Lung microvascular endothelial cell (primary cell): ENCODE results near the gene HOXC12. TPM values are rescaled to one million over a fixed set of nuclear protein-coding genes. Genes with fewer than 3 reads are reported as not detected.

Experiments
- DNase-seq, 2 donors: peaks; one replicate each; pipeline versions ENCODE4 v3.0.0 to v3.0.0-alpha.2; 2010; ENCODE audit warnings: low read depth in 2 of 2
- total RNA-seq: library from RNA; depleted of rRNA; stranded (reverse); fragments of >200 nt; gene quantifications from 2 replicates; pipeline ENCODE4 v1.2.1, GENCODE V29; 2014

Gene HOXC12
- total RNA-seq, 1 donor from 2014 or later = not detected

DNA sequence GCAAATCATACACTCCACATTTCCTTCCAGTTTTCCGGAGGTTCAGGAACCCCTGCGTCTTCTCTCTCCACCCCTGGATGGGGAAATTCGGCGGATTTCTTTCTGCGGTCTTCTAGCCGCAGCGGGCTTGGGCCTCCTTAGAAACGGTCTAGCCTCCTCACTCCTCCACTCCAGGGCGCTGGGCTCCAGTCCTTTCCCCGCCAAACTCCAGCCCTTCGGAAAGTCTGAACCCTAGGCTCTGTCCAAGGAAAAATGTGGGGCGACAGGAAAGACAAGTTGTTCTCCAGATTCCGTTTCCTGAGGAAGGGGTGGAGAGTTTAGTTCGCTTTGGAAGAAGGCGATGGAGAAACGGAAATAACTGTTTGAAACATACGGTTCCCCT, 28.9 kb downstream of the HOXC12 start:
- DNase-seq = no peak

DNA sequence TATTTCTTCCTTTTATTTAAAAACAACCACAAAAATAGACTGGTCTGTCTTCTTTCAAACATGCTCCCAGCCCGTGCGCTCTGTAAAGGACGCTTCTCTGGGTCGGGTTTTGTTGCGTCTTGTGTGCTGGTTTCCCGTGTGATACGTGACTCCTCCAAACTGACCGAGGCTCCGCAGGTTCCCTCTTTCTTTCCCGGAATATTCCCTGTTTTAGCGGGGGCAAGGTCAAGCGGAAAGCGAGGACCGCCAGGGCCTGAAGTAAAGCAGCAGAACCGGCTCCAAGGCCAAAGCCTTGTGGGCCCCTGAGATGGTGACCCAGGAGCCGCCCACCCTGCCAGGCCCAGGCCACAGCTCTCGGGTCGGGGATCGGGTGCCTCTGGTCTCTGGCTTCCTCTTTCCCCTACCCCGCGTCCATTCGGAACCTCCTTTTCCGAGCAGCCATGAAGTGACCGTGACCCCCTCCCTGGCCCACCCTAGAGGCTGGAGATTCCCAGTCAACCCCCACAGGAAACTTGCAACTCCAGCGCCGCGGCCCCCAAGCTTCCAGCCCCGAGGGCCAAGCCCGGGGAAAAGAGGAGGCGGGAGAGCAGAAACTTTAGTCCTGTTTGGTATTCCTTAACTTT, 29.4 kb downstream of the HOXC12 start:
- DNase-seq = no peak

DNA sequence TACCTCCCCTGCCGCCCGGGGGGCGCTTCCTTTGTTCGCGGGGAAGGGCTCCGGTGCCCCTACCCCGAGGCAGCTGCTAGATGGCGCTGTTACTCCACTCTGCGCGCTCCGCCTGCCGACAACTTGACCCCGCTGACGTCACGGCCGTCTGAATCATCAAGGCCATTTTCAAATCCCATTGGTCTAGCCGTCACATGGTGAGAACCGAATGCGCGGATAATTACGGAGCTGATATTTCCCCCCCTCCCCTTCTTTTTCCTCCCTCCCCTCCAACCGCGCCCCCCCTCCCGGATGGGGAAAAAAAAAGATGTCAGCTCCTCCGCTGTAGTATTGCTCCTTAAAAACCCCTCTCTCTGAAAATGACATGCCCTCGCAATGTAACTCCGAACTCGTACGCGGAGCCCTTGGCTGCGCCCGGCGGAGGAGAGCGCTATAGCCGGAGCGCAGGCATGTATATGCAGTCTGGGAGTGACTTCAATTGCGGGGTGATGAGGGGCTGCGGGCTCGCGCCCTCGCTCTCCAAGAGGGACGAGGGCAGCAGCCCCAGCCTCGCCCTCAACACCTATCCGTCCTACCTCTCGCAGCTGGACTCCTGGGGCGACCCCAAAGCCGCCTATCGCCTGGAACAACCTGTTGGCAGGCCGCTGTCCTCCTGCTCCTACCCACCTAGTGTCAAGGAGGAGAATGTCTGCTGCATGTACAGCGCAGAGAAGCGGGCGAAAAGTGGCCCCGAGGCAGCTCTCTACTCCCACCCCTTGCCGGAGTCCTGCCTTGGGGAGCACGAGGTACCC, 30.4 kb downstream of the HOXC12 start, which contains the start of gene HOXC10:
TSS of gene HOXC10 (plus strand) at position 246 of the 791 bp plus-strand sequence. CDS start at position 360, 114 bp downstream.
- peak; percentile 85 to 87 for DNase-seq

DNA sequence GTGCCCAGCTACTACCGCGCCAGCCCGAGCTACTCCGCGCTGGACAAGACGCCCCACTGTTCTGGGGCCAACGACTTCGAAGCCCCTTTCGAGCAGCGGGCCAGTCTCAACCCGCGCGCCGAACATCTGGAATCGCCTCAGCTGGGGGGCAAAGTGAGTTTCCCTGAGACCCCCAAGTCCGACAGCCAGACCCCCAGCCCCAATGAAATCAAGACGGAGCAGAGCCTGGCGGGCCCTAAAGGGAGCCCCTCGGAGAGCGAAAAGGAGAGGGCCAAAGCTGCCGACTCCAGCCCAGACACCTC, 30.9 kb downstream of the HOXC12 start:
- no peak for DNase-seq

DNA sequence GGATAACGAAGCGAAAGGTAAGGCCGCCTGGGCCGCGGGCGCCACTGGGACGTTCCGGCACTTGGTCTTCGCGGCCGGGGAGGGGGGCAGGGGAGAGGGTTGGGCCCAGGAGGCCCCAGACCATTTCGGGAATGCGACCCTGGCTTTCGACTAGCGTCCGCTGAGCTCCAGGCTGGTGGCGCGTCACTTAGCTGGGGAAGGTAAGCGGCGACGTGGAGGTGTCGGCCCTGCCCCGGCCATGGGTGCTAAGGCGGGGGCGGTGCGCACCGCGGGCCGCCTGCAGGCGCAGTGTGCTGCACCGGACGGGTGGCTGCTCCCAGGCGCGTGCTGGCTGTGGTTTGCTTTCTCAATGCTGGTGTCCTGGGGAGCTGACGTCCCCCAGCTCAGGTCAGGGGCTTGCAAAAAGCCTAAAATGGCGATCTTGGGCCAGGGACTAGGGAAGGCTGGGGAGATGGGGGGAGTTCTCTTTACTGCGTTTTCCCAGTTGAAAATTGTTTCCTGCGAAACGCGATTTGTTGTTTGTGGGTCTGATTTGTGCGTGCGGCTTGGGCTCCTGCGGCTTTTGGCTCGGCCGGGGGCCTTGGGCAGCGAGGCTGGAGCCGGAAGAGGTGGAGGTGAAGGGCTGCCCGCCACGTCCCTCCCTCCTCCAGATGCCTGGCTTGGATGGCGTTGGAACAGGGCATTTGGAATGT, 31.4 kb downstream of the HOXC12 start:
- no peak for DNase-seq

GRCh38 chr12:53986686-53987483, 32.2 kb downstream of the HOXC12 start:
- DNase-seq = no peak

DNA sequence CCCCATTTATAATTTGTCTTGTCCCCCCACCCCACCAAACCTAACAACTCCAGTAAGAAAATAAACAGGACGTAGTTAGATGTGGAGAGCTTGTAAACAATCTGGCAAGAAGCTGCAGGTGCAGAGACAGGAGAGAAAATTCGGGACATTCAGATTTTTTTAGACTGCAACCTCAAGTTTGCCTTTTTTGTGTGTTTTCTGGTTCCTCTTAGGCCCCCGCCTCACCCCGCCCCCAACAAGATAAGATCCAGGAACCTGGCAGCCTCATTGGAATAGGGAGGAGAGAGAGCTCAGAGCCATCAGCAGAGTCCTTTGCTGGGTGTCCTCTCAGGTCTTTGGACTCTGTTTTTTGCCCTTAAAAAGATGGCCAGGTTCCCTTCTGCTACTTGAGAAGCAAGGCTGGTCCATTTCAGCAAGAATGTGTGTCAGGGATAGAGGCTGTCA, 33.1 kb downstream of the HOXC12 start:
- no peak for DNase-seq

GRCh38 chr12:53988541-53989226, 34.0 kb downstream of the HOXC12 start:
- no peak for DNase-seq

DNA sequence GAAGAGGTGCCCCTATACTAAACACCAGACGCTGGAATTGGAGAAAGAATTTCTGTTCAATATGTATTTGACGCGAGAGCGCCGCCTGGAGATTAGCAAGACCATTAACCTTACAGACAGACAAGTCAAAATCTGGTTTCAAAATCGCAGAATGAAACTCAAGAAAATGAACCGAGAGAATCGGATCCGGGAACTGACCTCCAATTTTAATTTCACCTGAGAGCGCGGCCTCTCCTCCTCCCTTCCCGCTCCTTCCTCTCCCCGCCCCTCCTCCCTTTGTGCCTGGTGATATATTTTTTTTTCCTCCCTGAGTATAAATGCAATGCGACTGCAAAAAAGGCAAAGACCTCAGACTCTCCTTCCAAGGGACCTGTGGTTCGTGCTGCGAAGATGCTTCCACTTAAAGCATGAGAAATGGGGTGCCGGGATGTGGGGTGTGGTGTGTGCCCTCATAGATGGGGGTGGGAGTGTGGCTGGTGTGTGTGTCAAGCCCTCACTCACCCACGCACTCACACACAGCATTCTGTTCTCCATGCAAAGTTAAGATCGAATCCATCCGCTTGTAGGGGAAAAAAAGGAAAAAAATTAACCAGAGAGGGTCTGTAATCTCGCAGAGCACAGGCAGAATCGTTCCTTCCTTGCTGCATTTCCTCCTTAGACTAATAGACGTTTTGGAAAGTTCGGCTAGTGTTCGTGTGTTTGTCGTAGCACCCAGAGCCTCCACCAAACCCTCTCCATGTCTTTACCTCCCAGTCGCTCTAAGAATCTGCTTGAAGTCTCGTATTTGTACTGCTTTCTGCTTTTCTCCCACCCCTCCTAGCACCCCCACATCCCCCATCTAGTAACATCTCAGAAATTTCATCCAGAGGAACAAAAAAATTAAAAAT, 34.8 kb downstream of the HOXC12 start:
- peak; percentile 26 to 64 for DNase-seq

DNA sequence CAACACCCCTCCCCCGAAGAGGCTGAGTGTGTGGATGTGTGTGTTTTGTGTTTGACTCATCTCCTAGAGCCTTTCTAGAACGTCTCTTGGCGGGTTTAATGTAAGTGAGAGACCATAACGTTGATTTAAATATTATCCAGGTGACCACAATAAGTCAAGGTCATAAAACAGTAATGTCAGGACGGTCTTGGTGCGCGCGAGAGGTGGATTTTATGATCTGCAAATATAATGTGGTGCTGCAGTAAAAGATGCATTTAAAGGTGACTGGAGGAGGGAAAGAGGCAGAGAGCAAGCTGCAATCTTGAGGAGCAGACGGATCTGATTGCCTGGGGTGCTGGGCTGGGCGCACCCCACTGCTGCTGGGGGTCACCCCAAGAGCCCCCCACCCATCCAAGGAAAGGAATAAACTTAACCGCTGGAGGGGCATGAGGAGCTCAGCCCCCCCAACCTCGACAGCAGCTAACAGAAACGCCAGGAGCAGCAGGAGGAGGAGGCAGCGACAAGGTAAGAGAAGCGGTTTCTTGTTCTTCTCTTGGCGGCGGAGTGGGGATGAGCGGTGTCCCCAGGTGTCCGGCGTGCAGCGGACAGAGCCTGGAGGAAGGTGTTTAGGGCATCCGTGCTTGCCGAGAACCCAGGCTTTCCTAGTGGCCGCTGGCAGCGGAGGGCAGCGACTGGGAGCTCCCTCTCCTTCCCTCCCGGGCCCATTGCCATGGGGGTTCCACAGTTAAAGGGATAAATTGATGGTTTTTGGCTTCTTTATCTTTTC, 35.8 kb downstream of the HOXC12 start:
- no peak for DNase-seq

DNA sequence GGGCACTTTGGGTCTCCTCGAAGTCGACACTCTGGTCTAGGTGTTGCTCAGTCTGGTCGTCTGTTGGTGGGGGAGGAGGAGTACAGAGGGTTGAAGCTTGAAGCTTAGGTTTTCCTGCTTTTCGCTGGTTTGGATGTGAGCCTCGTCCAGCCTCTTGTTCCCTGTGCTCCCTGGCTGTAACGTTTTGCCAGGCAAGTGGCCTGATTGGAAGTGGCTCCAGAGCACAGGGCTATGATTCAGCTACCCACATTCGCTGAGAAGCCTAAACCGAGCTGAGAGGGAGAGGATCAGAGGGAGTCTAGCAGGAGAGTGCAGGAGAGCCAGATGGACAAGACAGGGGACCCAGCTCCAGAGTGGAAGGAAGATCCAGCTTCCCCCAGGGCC, 36.4 kb downstream of the HOXC12 start:
- no peak for DNase-seq

GRCh38 chr12:53992377-53992889, 37.7 kb downstream of the HOXC12 start:
- no peak for DNase-seq

- no peak for DNase-seq
These were observed 38.7 kb downstream of the HOXC12 start for GRCh38 chr12:53993162-53994008.

GRCh38 chr12:53994009-53994263, 39.2 kb downstream of the HOXC12 start:
- DNase-seq = no peak

- no peak for DNase-seq
These were observed 39.7 kb downstream of the HOXC12 start for GRCh38 chr12:53994264-53995001.

DNA sequence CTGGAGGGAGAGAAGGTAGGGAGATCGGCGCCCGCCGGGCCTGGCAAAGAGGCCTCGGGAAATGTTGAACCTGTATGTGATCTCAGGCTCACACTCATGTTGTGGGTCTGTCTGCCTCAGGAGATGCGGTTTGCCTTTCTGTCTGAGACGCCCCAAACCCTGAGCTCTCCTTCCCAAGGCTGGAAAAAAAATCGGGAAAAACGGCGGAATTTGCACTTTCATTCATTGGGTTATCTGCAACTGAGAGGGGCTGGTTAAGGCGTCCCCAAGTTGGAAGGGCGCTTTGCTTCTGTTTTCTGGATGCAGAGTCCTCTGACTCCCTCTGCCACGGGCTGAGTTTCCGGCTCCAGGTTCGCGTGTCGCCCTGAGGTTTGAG, 40.3 kb downstream of the HOXC12 start:
- no peak for DNase-seq

DNA sequence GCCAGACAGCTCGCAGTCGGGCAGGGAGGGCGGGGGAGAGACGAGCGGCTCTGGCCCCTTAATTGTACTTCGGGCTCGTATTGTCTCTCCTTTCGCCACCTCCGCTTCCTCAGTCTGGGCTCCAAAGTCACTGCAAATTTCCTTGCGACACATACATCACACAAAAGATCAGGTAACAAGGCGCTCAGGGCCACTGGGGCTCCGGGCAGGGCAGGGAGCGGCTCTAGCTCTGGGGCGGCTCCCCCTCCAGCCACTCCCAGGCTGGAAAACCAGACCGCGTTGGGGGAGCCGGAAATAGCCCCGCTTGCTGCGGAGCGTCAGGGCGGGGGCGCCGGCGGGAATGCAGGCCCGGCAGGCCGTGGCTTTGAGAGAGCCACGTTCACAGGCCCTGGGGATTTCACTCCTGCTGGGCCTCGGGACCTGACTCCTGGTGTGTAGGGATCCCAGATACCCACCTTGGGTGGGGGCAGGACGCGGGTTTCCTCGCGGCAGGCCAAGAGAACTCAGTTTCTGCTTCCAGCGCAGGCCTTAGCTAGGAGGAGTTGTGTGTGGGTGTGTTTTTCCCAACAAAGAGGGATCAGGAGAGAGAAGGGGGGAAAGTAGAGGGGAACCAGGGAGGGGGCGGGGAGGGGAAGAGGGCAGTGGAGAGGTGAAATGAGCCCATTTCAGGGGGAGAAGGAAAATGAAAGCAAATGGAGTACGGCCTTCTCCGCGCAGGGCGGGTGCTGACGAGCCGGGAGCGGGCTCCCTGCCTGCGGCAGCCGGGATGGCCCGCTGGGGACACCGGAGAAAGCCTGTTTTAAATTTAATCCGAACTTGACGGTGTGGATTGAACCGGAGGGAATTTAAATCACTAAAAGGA, 40.9 kb downstream of the HOXC12 start:
- peak; percentile 25 to 33 for DNase-seq
